H1 (cell line): ENCODE results near the gene PIGZ. TPM values are rescaled to one million over a fixed set of nuclear protein-coding genes. Genes with fewer than 3 reads are reported as not detected.

Source experiments
- EGR1 ChIP-seq: IDR thresholded peaks from 2 replicates; pipeline ENCODE4 v1.6.1; 2011; ENCODE audit warnings: low read depth, low read length, borderline replicate concordance
- HDAC6 ChIP-seq: IDR thresholded peaks from one replicate; pipeline ENCODE4 v1.7.1; 2012; ENCODE audit warnings: low read depth, mild to moderate bottlenecking, inconsistent platforms, low read length, moderate library complexity
- SIX5 ChIP-seq: IDR thresholded peaks from 2 replicates; pipeline ENCODE4 v1.6.1; 2011; ENCODE audit warnings: mild to moderate bottlenecking, low read depth, low read length
- SUZ12 ChIP-seq: fragments of 200-600 bp; sonication (generic); IDR thresholded peaks from 2 replicates; pipeline ENCODE4 v1.6.1; 2012; ENCODE audit warnings: mild to moderate bottlenecking, inconsistent platforms, low read length, moderate library complexity, mixed read lengths
- TEAD4 ChIP-seq: IDR thresholded peaks from 2 replicates; pipeline ENCODE4 v1.6.1; 2012; ENCODE audit warnings: low read depth, low read length, inconsistent platforms, mixed read lengths
- polyA plus RNA-seq, 7 experiments: library from polyadenylated mRNA; depleted of rRNA in 3 of 7; stranded (reverse) in 5 of 7; unstranded in 2 of 7; fragments of >200 nt in 5 of 7; fragments of 200-250 nt in 2 of 7; gene quantifications; 1 replicate in 5 of 7; 2 replicates in 1 of 7; 4 replicates in 1 of 7; pipeline versions ENCODE4 v1.2.1 to v1.2.3, GENCODE V29; 2011 to 2013; ENCODE audit warnings: missing spikeins in 2 of 7, mixed read lengths in 2 of 7
- total RNA-seq: library from RNA; stranded (reverse); fragmentation: NEBNext Ultra II Directional; extraction: Animal tissue kit (Norgen Biotek cat#: 25700); gene quantifications from 2 replicates; pipeline ENCODE4 v1.2.1, GENCODE V29; 2021
- TF ChIP-seq, protein P1 (sequence below): IDR thresholded peaks from 2 replicates; pipeline ENCODE4 v1.6.1; 2012; ENCODE audit warnings: inconsistent platforms

Gene PIGZ
- total and polyA plus RNA-seq, 2 of the 8 experiments (the other 6 are each of a cell fraction or from before 2014, with no cell fraction given) = 0.32 TPM; not detected in 1

DNA sequence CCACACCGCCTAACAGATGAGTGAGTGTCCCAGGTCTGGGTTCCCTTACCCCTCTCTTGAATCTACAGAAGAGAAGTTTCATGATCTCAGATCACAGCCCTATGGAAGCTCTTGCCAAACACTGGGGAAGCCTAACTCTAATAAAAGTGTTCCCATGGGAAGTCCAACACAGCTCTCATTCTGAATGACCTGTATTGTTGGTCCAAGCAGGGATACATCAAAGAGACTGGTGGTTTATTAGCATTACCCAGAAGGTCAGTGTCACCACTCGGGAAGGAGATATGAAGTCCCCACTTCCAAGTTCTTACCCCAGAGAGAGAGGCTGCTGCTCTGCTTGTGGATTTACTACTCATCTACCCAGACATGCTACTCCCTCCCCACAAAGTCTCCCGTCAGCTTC is 17.3 kb downstream of the PIGZ start (continued):
- TF ChIP-seq SUZ12 (no peak), TEAD4 (no peak), HDAC6 (no peak), SIX5 (no peak), EGR1 (no peak)
- TF ChIP-seq, protein P1, sequence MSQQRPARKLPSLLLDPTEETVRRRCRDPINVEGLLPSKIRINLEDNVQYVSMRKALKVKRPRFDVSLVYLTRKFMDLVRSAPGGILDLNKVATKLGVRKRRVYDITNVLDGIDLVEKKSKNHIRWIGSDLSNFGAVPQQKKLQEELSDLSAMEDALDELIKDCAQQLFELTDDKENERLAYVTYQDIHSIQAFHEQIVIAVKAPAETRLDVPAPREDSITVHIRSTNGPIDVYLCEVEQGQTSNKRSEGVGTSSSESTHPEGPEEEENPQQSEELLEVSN = no peak
- TF ChIP-seq, all 59 proteins: peak for 0
